Activated CD4-positive, CD25-positive, alpha-beta regulatory T cell treated with anti-CD3 and anti-CD28 coated beads, Interleukin-2, amount 50 U/mL, for 72 hours (primary cell): ENCODE data around the gene KHNYN.

Experiments
- DNase-seq: peaks from one replicate; pipeline ENCODE4 v3.0.0; 2021

The KHNYN gene

GRCh38 chr14:24425704-24426103 lies 4.0 kb upstream of the KHNYN start:
- no peak for DNase-seq

- DNase-seq = no peak
These were observed 3.4 kb upstream of the KHNYN start for GRCh38 chr14:24426150-24426911.

- no peak for DNase-seq
These were observed 2.7 kb upstream of the KHNYN start for GRCh38 chr14:24426912-24427536.

- DNase-seq = no peak
These were observed 1.9 kb upstream of the KHNYN start for GRCh38 chr14:24427537-24428508.

GRCh38 chr14:24428628-24429394 lies 943 bp upstream of the KHNYN start:
- no peak for DNase-seq

- peak; percentile 77 for DNase-seq
These were observed 458 bp downstream of the KHNYN start for GRCh38 chr14:24430143-24430681.

GRCh38 chr14:24430682-24431568 lies 1.2 kb downstream of the KHNYN start:
- peak; percentile 62 for DNase-seq

GRCh38 chr14:24431569-24432258 lies 2.0 kb downstream of the KHNYN start:
- peak; percentile 88 for DNase-seq

- DNase-seq = no peak
These were observed 2.7 kb downstream of the KHNYN start for GRCh38 chr14:24432259-24433131.

GRCh38 chr14:24434036-24434435 lies 4.3 kb downstream of the KHNYN start:
- DNase-seq = no peak

GRCh38 chr14:24434676-24435075 lies 4.9 kb downstream of the KHNYN start:
- DNase-seq = no peak

GRCh38 chr14:24435192-24435810 lies 5.5 kb downstream of the KHNYN start:
- DNase-seq = no peak

- no peak for DNase-seq
These were observed 6.2 kb downstream of the KHNYN start for GRCh38 chr14:24435998-24436354.

GRCh38 chr14:24436355-24437019 lies 6.7 kb downstream of the KHNYN start:
- no peak for DNase-seq

- DNase-seq = no peak
These were observed 7.4 kb downstream of the KHNYN start for GRCh38 chr14:24437020-24437735.

- DNase-seq = no peak
These were observed 7.9 kb downstream of the KHNYN start for GRCh38 chr14:24437736-24438067.

GRCh38 chr14:24438223-24439097 lies 8.7 kb downstream of the KHNYN start:
- no peak for DNase-seq
